Activated T-cell treated with anti-CD3 and anti-CD28 coated beads, Interleukin-2, amount 50 U/mL, for 72 hours (primary cell): ENCODE data around the gene FAF1. TPM values are rescaled to one million over a fixed set of nuclear protein-coding genes. Genes with fewer than 3 reads are reported as not detected.

Experiments used
- ATAC-seq, 2 donors: fragments of 150-1000 bp; cut with Tn5 transposase; replicated peaks in 1 of 2; 2 replicates each; pipeline ENCODE4 v1.10.0; 2021; ENCODE audit warnings: moderate library complexity in 2 of 2, mild to moderate bottlenecking in 1 of 2
- DNase-seq, 2 donors: peaks; one replicate each; pipeline ENCODE4 v3.0.0; 2021 to 2022; ENCODE audit warnings: mixed read lengths in 1 of 2
- H3K27ac Mint-ChIP-seq: one replicate; pipeline ENCODE4 v1.8.0; 2022; ENCODE audit warnings: mild to moderate bottlenecking, moderate library complexity, mixed read lengths
- H3K27me3 Mint-ChIP-seq: one replicate; pipeline ENCODE4 v1.8.0; 2022; ENCODE audit warnings: low read depth, mixed read lengths
- H3K36me3 Mint-ChIP-seq, 2 donors: one replicate each; pipeline ENCODE4 v1.8.0; 2022; ENCODE audit warnings: mixed read lengths in 2 of 2, mild to moderate bottlenecking in 1 of 2; ENCODE audit not compliant: insufficient read depth in 2 of 2
- H3K4me1 Mint-ChIP-seq: one replicate; pipeline ENCODE4 v1.8.0; 2022; ENCODE audit warnings: low read depth, mixed read lengths
- H3K4me3 Mint-ChIP-seq, 2 donors: one replicate each; pipeline ENCODE4 v1.8.0; 2022; ENCODE audit warnings: mild to moderate bottlenecking in 2 of 2, mixed read lengths in 2 of 2, moderate library complexity in 2 of 2
- H3K9me3 Mint-ChIP-seq, 2 donors: one replicate each; pipeline ENCODE4 v1.8.0; 2022; ENCODE audit warnings: mixed read lengths in 2 of 2
- total RNA-seq, 2 donors: library from RNA; stranded (reverse); gene quantifications; one replicate each; pipeline ENCODE4 v1.2.3, GENCODE V29; 2022

Gene FAF1
- total RNA-seq, 2 donors from 2014 or later: 65.7 to 83.0 TPM

DNA sequence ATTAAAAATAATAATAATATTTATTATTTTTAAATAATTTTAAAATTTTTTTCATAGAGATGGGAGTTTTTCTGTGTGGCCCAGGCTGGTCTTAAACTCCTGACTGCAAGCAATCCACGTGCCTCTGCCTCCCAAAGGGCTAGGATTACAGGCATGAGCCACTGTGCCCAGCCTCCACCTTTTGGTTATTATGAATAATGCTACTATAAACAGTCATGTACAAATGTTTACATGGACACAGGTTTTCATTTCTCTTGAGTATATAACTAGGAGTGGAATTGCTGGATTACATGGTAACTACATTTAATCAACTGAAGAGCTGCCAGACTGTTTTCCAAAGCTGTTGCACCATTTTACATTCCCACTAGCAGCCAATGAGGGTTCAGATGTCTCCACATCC is 433.6 kb downstream of the FAF1 start:
- no peak overlapping the region for H3K27ac Mint-ChIP-seq

GRCh38 chr1:50523548-50523947 is 436.5 kb downstream of the FAF1 start:
- ATAC-seq (no peak), DNase-seq (no peak)
- peaks cover 0 to 8% of the 10 kb centered on the region in 2 donors for H3K9me3 Mint-ChIP-seq
- no peak overlapping the region for H3K4me3 Mint-ChIP-seq
- H3K27me3 Mint-ChIP-seq: no peaks in the 10 kb centered on the region
- no peaks in the 10 kb centered on the region for H3K4me1 Mint-ChIP-seq
- peaks cover 10 to 18% of the 10 kb centered on the region in 2 donors for H3K36me3 Mint-ChIP-seq
- H3K27ac Mint-ChIP-seq: no peak overlapping the region

More for the DNA sequence above, 433.6 kb downstream of the FAF1 start:
- DNase-seq (no peak), ATAC-seq (no peak)
- Mint-ChIP-seq H3K4me1 (no peaks in the 10 kb centered on the region), H3K36me3 (peaks cover 10 to 17% of the 10 kb centered on the region in 2 donors), H3K4me3 (no peak overlapping the region), H3K27me3 (no peaks in the 10 kb centered on the region), H3K9me3 (peaks cover 0 to 8% of the 10 kb centered on the region in 2 donors)

GRCh38 chr1:50522691-50523342 is 437.2 kb downstream of the FAF1 start:
- Mint-ChIP-seq H3K36me3 (peaks cover 10 to 17% of the 10 kb centered on the region in 2 donors), H3K27me3 (no peaks in the 10 kb centered on the region), H3K4me1 (no peaks in the 10 kb centered on the region), H3K4me3 (no peak overlapping the region), H3K9me3 (peaks cover 0 to 8% of the 10 kb centered on the region in 2 donors), H3K27ac (no peak overlapping the region)
- ATAC-seq (no peak), DNase-seq (no peak)

DNA sequence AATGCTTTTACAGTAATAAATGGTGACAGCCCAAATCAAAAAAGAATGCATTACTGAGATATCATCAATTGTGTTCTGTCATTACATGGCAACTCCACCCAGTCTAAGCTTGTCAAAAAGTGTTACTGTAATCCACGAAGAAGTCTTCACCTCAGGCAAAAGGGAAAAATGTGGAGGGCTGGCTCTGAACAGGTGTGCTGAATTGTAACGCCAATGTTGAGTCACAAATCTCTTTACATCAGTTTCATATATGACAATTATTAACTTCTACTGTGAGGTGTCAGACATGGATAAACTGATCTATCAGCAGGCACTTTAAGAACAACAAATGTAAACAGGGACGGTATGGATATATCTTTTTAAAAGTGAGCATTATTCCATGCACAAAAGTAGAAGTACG is 438.4 kb downstream of the FAF1 start:
- Mint-ChIP-seq H3K4me1 (no peaks in the 10 kb centered on the region), H3K36me3 (peaks cover 10 to 15% of the 10 kb centered on the region in 2 donors), H3K27me3 (no peaks in the 10 kb centered on the region), H3K9me3 (peaks cover 0 to 8% of the 10 kb centered on the region in 2 donors), H3K27ac (no peak overlapping the region), H3K4me3 (no peak overlapping the region)
- DNase-seq: no peak
- no peak for ATAC-seq

- no peaks in the 10 kb centered on the region for H3K9me3 Mint-ChIP-seq
- H3K4me3 Mint-ChIP-seq: no peak overlapping the region
- ATAC-seq (no peak), DNase-seq (no peak)
- H3K36me3 Mint-ChIP-seq: peaks cover 1 to 7% of the 10 kb centered on the region in 2 donors
- no peak overlapping the region for H3K27ac Mint-ChIP-seq
- no peaks in the 10 kb centered on the region for H3K4me1 Mint-ChIP-seq
- H3K27me3 Mint-ChIP-seq: no peaks in the 10 kb centered on the region
Measured at GRCh38 chr1:50517488-50517887, 442.6 kb downstream of the FAF1 start.

- peaks cover 2 to 6% of the 10 kb centered on the region in 2 donors for H3K9me3 Mint-ChIP-seq
- no peaks in the 10 kb centered on the region for H3K27me3 Mint-ChIP-seq
- DNase-seq (no peak), ATAC-seq (no peak)
- H3K4me1 Mint-ChIP-seq: no peaks in the 10 kb centered on the region
- H3K4me3 Mint-ChIP-seq: no peak overlapping the region
- no peak overlapping the region for H3K27ac Mint-ChIP-seq
- H3K36me3 Mint-ChIP-seq: peaks cover 6 to 11% of the 10 kb centered on the region in 2 donors
Measured at GRCh38 chr1:50516056-50516455, 444.0 kb downstream of the FAF1 start.

DNA sequence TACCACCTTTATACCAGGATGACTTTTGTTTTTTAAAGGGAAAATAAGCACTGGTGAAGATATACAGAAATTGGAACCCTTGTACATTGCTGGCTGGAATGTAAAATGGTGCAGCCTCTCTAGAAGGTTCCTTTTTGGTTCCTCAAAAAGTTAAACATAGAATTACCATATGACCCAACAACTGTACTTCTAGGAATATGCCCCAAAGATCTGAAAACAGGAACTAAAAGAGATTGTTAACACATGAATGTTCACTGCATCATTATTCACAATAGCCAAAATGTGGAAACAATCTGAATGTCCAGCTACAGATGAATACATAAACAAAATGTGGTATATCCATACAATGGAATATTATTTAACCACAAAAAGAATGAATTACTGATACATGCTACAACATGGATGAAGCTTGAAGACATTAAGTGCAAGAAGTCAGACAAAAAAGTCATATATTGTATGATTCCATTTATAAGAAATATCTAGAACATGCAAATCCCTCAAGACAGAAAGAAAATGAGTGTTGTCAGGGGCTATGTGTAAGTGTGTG is 452.0 kb downstream of the FAF1 start:
- no peak for ATAC-seq
- Mint-ChIP-seq H3K4me3 (no peak overlapping the region), H3K4me1 (no peaks in the 10 kb centered on the region), H3K27ac (no peak overlapping the region), H3K9me3 (peaks cover 9 to 10% of the 10 kb centered on the region in 2 donors), H3K36me3 (peaks cover 9 to 22% of the 10 kb centered on the region in 2 donors), H3K27me3 (no peaks in the 10 kb centered on the region)
- no peak for DNase-seq

- H3K4me3 Mint-ChIP-seq: no peak overlapping the region
- no peaks in the 10 kb centered on the region for H3K4me1 Mint-ChIP-seq
- H3K27me3 Mint-ChIP-seq: no peaks in the 10 kb centered on the region
- no peak for DNase-seq
- ATAC-seq: no peak
- no peak overlapping the region for H3K27ac Mint-ChIP-seq
- H3K9me3 Mint-ChIP-seq: peaks cover 5 to 7% of the 10 kb centered on the region in 2 donors
- peaks cover 5 to 18% of the 10 kb centered on the region in 2 donors for H3K36me3 Mint-ChIP-seq
Measured at GRCh38 chr1:50505427-50505826, 454.6 kb downstream of the FAF1 start.

DNA sequence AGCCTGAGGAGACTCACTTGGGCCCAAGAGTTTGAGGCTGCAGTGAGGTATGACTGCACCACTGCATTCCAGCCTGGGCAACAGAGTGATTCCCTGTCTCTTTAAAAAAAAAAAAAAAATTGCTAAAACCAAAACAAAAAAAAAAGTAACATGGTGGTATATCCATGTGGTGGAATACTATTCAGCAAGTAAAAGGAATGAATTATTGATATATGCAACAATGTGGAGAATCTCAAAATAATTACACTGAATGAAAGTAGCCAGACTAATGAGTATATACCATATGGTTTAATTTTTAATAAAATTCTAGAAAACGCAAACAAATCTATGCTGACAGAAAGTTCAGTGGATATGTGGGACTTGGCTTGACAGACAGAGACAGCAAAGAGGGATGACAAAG is 456.6 kb downstream of the FAF1 start:
- Mint-ChIP-seq H3K27ac (no peak overlapping the region), H3K36me3 (peaks cover 5 to 20% of the 10 kb centered on the region in 2 donors)
- no peak for ATAC-seq

DNA sequence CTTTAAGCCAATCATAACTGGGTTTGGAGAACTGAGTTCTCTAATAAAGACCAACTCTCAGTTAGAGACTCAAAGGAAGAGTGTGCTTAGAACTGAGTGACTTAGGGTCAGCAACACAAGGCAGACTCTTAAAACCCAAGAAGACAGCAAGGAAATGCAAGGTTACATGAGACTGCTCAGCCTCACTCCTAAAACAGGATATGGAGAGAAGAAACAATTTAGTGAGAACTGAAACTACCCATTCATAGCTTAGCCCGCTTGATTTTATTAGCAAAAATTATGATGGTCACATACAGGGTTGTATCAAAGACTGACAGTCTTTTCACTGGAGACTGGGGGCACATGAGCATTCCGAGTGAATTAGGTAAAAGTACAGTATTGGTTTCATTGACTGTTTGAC is 457.9 kb downstream of the FAF1 start:
- no peak overlapping the region for H3K4me3 Mint-ChIP-seq
- H3K36me3 Mint-ChIP-seq: peaks cover 5 to 29% of the 10 kb centered on the region in 2 donors
- no peak for DNase-seq
- ATAC-seq: no peak
- no peak overlapping the region for H3K27ac Mint-ChIP-seq
- no peaks in the 10 kb centered on the region for H3K4me1 Mint-ChIP-seq
- peaks cover 5 to 9% of the 10 kb centered on the region in 2 donors for H3K9me3 Mint-ChIP-seq
- H3K27me3 Mint-ChIP-seq: no peaks in the 10 kb centered on the region

More for the DNA sequence above, 456.6 kb downstream of the FAF1 start:
- Mint-ChIP-seq H3K9me3 (peaks cover 5 to 7% of the 10 kb centered on the region in 2 donors), H3K4me1 (no peaks in the 10 kb centered on the region), H3K4me3 (no peak overlapping the region), H3K27me3 (no peaks in the 10 kb centered on the region)
- DNase-seq: no peak

- Mint-ChIP-seq H3K4me3 (no peak overlapping the region), H3K36me3 (peaks cover 5 to 22% of the 10 kb centered on the region in 2 donors), H3K4me1 (peaks cover 6% of the 10 kb centered on the region), H3K27me3 (no peaks in the 10 kb centered on the region), H3K27ac (no peak overlapping the region), H3K9me3 (peaks cover 0 to 4% of the 10 kb centered on the region in 2 donors)
- DNase-seq: no peak
- no peak for ATAC-seq
Measured at GRCh38 chr1:50497007-50497406, 463.1 kb downstream of the FAF1 start.

DNA sequence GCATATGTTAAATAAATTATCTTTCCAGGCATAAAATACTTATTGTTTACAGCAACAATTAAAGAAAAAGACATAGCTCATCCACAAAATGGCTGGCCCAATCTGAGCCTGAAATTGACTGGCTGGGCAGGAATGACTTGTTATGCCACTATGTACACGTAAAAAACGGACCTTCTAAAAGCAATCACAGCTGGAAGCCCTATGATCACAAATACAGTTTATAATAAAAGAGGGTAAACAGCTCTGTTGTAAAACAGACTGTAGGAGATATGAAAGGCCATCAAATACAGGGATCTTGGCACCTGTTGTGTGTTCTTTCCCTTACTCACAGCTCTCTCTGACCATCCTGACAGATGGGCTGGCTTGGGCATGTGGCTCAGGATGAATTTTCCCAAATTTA is 466.4 kb downstream of the FAF1 start:
- no peak overlapping the region for H3K27ac Mint-ChIP-seq

GRCh38 chr1:50492142-50492541 is 467.9 kb downstream of the FAF1 start:
- Mint-ChIP-seq H3K27ac (no peak overlapping the region), H3K36me3 (peaks cover 12 to 16% of the 10 kb centered on the region in 2 donors), H3K4me3 (no peak overlapping the region), H3K9me3 (peaks cover 0 to 2% of the 10 kb centered on the region in 2 donors), H3K4me1 (peaks cover 19% of the 10 kb centered on the region), H3K27me3 (no peaks in the 10 kb centered on the region)
- ATAC-seq: no peak
- no peak for DNase-seq

More for the DNA sequence above, 466.4 kb downstream of the FAF1 start:
- no peaks in the 10 kb centered on the region for H3K27me3 Mint-ChIP-seq
- no peak for ATAC-seq
- H3K4me3 Mint-ChIP-seq: no peak overlapping the region
- peaks cover 0 to 4% of the 10 kb centered on the region in 2 donors for H3K9me3 Mint-ChIP-seq
- peaks cover 12 to 25% of the 10 kb centered on the region in 2 donors for H3K36me3 Mint-ChIP-seq
- peaks cover 19% of the 10 kb centered on the region for H3K4me1 Mint-ChIP-seq
- no peak for DNase-seq
